Frontal cortex (tissue), 4 donors: Measurements from ENCODE around the gene RNF208. TPM values are rescaled to one million over a fixed set of nuclear protein-coding genes. Genes with fewer than 3 reads are reported as not detected.
"Not testable (repeated sequence)": the region's sequence is repeated elsewhere in the genome, so short reads cannot be mapped to it uniquely, and the experiment has no call there.

Experiments used
- DNase-seq, 2 donors: peaks; one replicate each; pipeline ENCODE4 v3.0.0; 2012; ENCODE audit warnings: low spot score in 2 of 2
- FAIRE-seq: peaks from 2 replicates; lab custom pipeline; 2012; peaks lifted over from hg19 to GRCh38; lab: Jason Lieb, UNC
- total RNA-seq: library from RNA; depleted of rRNA; stranded (reverse); fragments of >200 nt; gene quantifications from one replicate; pipeline ENCODE4 v1.2.3, GENCODE V29; 2014
- donor health status: control.
- donor health status: control.
- donor health status: control.

Gene RNF208
- total RNA-seq, 1 donor from 2014 or later, result 0.82 TPM

DNA sequence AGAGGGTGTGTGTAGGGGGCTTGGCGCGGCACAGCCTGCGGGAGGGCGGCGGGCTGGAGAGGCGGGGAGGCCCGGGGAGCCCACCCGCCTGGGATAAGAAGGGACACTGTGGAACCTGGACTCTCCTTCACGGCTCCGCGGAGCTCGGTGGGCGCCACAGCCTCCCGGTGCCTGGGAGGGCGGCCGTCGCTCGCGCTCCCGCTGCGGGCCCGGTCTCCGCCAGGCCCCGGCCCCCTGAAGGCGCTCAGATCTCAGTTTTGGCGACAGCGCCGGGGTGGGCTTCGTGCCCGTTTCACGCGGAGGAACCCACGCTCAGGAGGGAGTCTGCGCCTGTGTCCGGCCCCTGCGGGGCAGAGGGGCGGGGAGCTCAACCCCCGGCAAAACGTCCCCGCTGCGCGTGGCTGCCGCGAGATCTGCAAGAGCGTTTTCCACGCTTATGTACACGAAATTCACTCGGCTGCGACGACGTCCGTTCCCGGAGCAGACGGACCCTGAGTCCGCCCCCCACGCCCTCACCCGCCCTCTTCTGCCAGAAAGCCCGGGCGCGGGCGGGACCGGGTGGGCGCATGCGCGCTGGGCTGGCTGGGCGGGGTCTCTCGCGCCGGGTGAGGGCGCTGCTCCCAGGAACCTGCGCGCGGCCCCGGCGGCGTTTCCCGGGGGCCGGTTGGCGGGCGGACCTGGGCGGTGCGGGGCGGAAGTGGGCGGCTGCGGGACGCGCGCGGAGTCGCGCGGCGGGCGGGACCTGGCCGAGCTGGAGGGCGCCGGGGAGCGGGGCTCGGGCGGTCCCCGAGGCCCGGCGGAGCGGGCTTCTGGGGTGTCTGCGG, 32.8 kb upstream of the RNF208 start, which contains the start of gene NELFB:
Gene NELFB, plus strand, starts transcription at position 704 of the 824 bp plus-strand sequence.
- no peak for FAIRE-seq
- DNase-seq, result peak; percentile 100

DNA sequence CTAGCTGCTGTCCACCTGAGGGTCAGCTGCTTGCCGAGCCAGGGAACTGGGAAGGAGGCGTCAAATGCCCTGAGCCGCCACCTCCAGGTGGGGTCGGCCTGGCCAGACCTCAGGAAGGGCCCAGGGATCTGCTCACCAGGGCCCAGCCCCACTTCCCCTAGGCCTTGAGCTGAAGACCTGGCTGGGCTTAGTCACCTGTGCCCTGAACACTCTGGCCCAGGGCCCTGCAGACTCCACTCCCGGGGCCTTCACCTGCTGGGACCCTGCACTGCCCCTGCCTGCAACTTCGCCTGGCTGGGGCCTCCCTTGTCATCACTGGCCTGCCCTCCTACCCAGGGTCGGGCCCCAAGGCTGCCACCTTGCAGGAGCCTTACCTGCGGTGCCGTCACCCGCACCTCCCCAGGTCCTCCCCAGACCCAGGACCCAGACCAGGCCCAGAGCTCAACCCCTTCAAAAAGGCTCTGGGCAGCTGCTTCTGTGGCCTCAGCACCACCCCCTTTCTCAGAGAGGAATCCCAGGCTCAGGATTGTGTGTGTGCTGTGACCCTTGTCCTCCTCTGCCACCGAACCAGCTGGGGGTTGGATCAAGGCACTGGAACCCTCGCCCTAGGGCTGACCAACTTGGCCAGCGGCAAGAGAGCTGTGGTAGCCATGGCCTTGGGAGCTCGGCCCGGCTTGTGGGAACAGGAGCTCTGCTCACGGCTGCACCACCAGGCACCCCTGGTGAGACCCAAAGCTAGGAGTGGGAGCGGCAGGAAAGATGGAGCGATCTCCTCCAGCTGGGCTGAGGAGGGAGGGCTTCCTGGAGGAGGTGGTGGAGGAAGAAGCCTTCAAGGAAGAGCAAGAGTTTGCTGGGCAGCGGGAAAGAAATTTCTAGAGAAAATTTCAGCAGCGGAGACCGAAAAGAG, 31.9 kb upstream of the RNF208 start:
- FAIRE-seq, result no peak
- DNase-seq, result no peak

GRCh38 chr9:137252555-137253506, 30.8 kb upstream of the RNF208 start:
- DNase-seq, result no peak
- FAIRE-seq, result no peak

GRCh38 chr9:137251490-137252268, 29.6 kb upstream of the RNF208 start:
- DNase-seq (no peak), FAIRE-seq (no peak)

GRCh38 chr9:137251194-137251461, 29.1 kb upstream of the RNF208 start, which contains the start of gene STPG3:
Gene STPG3, plus strand, starts transcription at chr9:137251286. Its CDS starts 1 bp downstream, at chr9:137251287.
- DNase-seq, result no peak
- FAIRE-seq, result no peak

DNA sequence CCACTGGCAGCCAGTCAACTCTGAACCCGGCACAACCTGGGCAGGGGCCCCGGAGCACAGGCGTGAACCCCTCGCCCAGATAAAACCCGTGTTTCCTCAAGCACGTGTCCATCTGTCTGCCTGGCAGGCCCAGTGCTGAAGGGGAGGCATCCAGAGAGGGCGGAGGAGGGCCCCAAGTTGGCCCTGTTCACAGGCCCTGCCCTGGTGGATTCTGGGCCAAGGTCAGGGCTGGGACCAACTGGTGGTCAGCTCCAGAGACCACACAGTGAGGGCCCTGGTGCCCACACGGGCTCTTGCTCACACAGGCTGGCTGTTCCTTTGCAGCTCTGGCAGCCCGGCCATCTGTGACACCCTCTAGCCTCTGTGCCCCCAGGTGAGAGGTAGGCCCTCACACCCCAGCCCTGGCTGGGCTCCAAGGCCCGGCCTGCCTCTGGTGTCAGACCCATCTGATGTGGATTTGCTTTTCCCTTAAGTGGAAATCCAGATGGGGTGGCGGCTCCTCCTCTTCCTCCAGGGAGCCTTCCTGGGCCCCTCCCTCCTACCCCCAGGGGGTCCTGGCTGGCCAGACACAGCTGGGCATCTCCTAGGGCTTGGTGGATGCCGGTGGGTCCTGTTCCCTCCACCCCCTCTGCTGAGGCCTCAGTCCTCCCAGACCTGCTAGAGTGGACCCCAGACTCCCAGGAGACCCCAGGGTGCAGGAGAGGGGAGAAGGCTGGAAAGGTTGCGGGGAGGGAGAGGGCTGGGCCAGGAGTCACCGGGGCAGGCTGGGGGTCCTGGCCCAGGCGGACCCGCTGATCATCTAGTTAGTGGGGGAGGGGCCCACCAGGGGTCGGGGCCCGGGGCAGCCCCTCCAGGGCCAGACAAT, 28.5 kb upstream of the RNF208 start:
- no peak for DNase-seq
- no peak for FAIRE-seq

DNA sequence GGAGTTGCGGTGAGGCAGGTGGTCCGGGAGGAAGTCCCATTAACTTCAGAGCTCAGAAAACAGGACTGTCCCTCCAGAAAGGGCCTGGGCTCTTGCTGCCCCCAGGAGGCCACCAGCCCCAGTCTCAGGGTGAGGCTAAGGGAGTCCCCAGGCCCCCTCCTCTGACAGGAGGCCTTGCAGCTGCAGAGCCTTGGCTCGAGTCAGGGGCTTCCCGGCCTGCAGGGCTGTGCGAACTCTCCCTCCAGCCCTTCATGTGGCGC, 25.8 kb upstream of the RNF208 start:
- FAIRE-seq, result no peak
- no peak for DNase-seq

- DNase-seq, result no peak
- FAIRE-seq, result no peak
Observed at GRCh38 chr9:137247135-137247915, 25.3 kb upstream of the RNF208 start.

- no peak for FAIRE-seq
- DNase-seq, result no peak
Observed at GRCh38 chr9:137245450-137246421, 23.7 kb upstream of the RNF208 start.

DNA sequence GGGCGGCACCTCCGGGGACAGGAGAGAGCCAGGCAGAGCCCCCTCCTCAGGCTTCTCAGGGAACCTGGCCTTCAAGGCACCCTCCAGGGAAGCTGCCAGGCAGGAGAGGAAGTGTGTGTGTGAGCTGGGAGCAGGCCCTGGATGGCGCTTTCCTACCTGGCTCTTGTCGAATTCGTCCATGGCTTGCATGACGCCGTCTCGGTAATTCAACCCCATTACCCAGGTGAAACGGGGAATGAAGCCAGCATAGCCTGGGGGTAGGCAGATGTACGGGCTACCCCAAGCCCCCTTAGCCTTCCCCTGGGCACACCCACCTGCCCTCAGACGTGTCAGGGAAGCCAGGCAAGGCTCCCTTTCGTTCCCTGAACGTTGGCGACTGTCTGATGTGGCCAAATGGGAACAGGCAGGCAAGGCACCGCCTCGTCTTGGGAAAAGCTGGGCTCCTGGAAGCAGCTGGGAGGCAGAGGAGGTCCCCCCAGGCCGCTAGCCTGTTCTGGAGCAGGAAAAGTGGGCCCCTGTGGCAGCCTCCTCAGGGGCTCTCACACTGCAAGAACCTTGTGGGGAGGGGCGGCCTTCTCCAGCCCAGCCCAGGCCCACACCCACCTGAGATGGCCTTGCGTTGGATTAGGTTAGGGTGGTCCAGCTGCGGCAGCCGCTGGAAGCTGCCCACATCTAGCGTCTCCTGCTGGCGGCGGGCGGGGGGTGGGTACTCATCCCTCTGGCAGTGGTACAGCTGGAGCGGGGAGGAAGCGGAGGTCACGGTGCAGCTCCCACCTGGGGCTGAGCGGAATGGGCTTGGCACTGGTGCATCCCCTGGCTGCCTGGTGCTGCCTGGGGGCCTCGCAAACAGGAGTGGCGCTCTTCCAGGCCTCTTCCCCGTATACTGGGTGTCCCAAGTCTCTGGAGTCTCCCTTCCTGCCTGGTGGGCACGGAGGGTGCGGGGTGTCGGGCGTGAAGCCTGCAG, 22.7 kb upstream of the RNF208 start:
- FAIRE-seq (no peak), DNase-seq (no peak)

DNA sequence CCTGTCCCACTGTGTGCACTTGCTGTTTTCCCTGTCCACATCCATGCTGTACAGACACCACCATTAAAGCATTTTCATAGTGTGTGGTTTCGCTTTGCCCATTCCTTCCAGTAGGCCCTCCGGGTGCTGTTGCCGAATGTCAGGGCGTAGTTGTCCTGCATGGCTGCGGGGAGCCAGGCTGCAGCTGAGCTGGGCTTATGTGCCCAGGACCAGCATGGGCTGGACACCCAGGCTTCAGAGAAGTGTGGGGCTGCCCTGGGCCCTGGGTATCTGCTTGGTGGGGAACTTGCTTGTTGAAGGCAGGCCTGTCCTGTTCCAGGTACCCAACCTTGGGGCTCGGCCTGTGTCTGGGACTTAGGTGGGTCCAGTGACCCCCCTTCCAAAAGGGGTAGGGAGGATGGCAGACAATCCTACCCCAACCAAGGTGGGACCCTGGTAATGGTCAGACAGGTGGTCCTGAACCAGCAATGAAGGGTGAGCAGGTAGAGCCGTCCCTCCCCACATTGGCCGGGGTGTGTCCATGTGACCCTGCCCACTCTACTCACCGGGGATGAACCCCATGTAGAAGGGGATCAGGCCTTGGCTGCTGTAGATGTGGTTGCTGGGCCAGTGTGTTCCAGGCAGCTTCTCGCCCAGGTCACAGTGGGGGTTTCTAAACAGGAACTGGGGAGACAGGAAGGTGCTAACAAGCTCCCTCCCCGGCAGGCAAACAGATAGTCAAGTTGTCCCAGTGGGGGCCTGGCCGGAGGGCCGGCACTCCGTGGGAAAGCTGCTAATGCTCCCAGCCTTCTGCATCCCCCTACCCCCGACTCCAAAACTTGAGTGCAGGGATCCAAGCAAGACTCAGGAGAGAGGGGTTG, 21.8 kb upstream of the RNF208 start:
- DNase-seq, result no peak
- no peak for FAIRE-seq

GRCh38 chr9:137243266-137243625, 21.2 kb upstream of the RNF208 start:
- FAIRE-seq, DNase-seq: not testable (repeated sequence)

DNA sequence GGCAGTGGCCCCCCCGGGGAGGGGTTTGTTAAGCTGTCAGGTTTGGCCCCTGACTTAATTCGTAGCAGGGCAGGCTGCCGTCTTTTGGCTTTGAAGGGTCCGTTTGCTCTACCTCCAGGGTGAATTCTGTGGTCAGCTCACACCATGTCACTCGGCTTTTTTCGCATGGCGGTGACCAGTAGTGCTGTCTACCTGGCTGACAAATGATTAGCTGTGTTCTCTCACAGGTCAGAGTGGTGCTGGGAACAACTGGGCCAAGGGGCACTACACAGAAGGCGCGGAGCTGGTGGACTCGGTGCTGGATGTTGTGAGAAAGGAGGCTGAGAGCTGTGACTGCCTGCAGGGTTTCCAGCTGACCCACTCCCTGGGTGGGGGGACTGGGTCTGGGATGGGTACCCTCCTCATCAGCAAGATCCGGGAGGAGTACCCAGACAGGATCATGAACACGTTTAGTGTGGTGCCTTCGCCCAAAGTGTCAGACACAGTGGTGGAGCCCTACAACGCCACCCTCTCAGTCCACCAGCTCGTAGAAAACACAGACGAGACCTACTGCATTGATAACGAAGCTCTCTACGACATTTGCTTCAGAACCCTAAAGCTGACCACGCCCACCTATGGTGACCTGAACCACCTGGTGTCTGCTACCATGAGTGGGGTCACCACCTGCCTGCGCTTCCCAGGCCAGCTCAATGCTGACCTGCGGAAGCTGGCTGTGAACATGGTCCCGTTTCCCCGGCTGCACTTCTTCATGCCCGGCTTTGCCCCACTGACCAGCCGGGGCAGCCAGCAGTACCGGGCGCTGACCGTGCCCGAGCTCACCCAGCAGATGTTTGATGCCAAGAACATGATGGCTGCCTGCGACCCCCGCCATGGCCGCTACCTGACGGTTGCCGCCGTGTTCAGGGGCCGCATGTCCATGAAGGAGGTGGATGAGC, 20.5 kb upstream of the RNF208 start:
- DNase-seq (no peak), FAIRE-seq (no peak)
